A172 (cell line): Measurements from ENCODE around the gene JAG2. TPM values are rescaled to one million over a fixed set of nuclear protein-coding genes. Genes with fewer than 3 reads are reported as not detected.

Experiments used
- DNase-seq: peaks from one replicate; pipeline ENCODE4 v3.0.0-alpha.2; 2015; ENCODE audit warnings: low spot score
- total RNA-seq: library from RNA; depleted of rRNA; stranded (reverse); fragments of >200 nt; shearing (Covaris generic); gene quantifications from 2 replicates; pipeline ENCODE4 v1.2.3, GENCODE V29; 2014; rRNA removed

The JAG2 gene
- total RNA-seq: 6.5 and 9.8 TPM in 2 replicates

DNA sequence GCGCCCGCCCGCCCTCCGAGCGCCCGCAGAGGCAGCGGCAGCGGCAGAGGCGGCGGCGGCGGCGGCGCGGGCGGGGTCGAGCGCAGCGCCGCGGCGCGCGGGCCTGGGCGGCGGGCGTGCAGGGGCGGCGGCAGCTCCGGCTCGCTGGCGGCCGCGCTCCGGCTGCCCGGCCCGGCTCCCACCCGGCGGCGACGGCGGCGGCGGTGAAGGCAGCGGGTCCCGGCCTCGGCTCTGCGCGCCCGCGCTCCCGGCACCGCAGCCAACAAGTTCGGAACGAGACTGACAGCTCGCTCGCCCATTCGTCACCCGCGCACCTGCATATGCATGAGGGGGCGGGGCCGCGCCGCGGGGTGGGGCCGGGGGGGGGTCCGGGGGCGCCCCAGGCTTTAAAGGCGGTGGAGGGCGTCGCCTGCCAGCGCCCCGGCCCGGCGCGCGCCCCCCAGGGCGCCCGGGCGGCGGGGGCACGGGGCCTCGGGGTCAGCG is at the start of gene JAG2:
TSS of gene JAG2 (minus strand) at position 281 of the 483 bp plus-strand sequence. CDS start 356 bp downstream, outside the sequence.
- DNase-seq: no peak

GRCh38 chr14:105217774-105218173 is 49.2 kb upstream of the JAG2 start:
- no peak for DNase-seq

GRCh38 chr14:105216490-105217247 is 48.1 kb upstream of the JAG2 start:
- DNase-seq: no peak

DNA sequence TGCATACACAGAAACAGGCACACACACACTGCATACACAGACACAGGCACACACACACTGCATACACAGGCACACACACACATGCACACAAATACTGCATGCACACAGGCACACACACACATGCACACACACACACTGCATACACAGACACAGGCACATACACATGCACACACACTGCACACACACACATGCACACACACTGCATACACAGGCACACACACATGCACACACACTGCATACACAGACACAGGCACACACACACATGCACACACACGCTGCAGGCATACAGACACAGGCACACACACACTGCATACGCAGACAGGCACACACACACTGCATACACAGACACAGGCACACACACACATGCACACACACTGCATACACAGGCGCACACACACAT is 47.0 kb upstream of the JAG2 start:
- no peak for DNase-seq

GRCh38 chr14:105214324-105214915 is 45.8 kb upstream of the JAG2 start:
- DNase-seq: no peak

GRCh38 chr14:105213361-105213760 is 44.8 kb upstream of the JAG2 start:
- DNase-seq: no peak

DNA sequence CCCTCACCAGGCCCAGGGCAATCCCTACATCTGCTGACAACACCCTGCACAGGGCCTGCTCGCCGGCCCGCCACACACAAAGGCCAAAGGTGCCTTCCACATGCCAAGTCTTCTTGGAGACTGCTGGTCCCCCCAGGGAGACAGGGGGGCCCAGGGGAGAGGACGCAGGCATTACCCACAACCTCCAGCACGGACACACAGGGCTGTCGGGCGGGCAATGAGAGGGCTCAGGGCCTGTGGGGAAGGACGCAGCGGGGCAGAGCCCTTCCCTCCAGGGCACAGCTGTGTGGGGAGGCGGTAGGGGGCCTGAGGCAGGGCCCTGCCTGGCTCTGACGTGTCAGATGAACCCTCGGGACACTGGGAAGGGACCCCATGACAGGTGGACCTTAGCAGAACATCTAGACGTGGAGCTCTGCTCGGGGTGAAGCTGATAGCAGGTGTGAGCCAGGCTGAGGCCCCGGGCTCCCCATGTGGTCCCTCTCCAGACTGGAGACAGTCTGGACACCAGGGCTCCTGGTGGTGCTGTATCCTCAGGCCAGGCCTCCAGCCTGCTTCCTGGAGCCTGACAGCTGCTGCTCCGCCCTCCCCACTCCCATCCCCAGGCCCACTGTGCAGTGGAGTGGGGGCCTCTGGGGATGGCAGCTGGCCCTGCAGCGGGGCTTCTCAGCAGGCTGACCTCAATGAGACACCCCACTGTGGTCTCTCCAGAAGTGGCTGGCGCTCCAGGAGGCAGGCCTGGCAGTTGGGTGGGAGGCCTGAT is 44.1 kb upstream of the JAG2 start:
- no peak for DNase-seq

DNA sequence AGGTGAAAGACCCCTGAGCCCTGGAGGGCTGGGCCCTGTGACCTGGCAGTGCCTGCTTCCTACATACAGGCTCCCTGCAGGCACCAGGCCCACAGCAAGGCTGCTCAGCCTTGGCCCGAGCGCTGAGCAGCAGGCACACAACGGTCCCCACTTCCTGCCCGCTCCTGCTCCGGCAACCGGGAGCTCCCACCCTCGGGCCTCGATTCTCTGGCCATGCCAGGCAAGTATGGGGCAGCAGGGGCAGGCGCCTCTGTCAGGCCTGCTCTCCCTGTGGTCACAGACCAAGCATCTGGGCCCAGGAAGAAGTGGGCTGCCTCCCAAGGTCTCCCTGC is 43.1 kb upstream of the JAG2 start:
- DNase-seq: no peak

GRCh38 chr14:105211086-105211757 is 42.6 kb upstream of the JAG2 start:
- DNase-seq: no peak

- DNase-seq: no peak
Observed at GRCh38 chr14:105210266-105211025, 41.9 kb upstream of the JAG2 start.

DNA sequence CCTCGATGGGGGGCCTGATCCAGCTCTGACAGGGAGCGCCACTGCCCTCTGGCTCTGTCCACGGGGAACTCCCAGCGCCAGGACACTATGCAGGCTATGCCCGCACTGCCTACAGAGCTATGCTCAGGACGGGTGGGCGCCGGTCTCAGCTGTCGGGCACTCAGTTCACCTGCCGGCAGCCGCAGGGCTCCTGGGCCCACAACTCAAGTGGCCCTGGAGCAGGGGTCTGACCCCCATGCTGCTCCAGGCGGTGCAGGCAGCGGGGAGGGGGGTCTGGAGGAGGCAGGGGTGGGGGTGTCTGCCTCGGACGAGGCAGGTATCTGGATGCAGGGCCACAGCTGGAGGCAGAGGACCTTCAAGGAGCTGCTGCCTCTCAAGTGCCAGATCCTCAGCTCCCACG is 41.1 kb upstream of the JAG2 start:
- DNase-seq: no peak

DNA sequence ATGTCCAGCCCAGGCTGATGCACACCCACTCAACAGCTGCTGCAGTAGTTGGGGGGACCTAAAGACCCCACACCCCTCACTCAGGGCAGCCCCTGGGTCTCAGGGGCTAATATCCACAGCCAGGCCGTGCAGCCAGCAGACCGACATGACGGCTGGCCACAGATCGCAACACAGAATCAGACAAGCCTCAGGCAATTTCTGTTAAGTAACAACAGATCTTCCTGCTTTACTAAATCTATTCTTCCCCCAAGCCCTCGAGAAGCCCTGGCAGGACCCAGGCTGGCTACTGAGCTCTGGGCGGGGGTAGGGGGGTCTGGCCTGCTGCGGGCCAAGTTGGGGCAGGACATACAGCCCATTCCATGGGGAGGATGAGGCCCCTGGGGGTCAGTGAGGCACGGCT is 40.5 kb upstream of the JAG2 start:
- DNase-seq: no peak

DNA sequence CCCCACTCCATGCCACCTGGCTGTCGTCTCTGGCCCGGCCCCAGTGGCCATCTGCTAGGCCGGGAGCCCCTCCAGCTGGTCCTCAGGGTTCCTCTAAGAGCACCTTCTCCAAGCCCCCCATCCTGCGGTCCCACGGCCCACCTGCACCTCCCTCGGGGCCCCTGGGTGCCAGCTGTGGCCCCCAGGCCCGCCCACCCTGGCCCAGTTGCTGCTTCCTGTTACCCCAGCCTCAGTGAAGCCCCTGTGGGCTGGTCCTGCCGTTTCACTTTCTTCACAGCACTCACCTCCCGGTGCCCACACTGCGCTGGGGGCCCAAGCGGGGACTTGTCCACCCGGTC is 40.1 kb upstream of the JAG2 start:
- DNase-seq: no peak

- no peak for DNase-seq
Observed at GRCh38 chr14:105207996-105208737, 39.6 kb upstream of the JAG2 start.

DNA sequence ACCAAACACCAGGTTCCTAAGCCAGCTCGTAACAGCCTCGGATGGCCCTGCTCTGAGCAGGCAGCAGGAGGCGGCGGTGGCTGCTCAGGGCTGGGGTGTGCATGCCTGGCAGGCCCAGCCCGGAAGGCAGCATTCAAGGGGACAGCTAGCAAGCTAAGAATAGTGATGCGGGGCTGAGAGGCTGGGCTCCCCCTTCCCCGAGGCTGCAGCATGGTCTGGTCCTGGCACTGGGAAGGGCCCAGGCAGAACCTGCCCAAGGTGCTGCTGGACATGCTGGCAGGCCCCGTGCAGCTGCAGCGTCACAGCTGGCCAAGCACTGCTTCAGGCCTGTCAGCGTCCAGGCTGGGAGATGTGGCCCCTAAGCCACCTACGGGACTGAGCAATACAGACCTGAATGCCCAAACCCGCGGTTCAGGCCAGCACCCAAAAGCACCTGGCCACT is 38.9 kb upstream of the JAG2 start:
- DNase-seq: no peak

DNA sequence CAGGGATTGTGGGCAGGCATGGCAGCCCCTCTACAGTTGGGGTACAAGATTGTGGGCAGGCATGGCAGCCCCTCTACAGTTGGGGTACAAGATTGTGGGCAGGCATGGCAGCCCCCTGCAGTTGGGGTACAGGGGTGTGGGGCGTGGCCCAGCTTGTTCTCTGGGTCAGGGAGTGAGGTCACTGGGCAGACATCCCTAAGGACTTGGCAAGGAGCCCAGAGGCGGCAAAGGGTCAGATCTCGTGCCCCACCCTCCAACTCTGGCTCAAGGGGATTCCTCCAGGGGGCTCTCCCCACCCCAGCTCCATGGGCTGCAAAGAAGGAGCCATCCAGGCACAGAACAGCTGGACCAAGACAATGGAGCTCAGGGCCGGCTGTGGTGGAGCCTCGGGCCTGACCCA is 38.3 kb upstream of the JAG2 start:
- no peak for DNase-seq

DNA sequence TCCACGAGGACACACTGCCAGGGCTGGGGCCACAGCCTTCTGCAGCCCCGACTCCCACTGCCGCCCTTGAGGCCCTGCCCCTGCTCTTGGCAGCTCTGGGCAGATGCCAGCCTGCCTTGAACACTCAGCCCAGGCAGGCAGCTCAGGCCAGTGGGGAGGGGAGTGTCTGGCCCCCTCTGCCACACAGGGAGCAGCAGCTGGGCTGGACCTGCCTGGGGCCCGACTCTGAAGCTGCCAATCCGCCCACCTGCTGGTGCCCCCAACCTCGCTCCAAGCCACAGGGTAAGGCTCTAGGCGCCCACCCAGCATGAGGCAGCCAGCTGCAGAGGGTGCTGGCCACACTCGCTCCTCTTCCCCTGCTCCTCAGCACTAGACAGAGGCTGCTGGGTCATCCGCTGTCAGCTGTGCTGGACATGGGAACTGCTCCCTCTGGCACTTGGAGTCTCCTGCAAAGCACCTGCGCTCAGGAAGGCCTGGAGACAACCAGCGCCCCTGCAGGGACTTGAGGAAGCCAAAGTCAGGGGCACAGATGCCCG is 37.2 kb upstream of the JAG2 start:
- no peak for DNase-seq

DNA sequence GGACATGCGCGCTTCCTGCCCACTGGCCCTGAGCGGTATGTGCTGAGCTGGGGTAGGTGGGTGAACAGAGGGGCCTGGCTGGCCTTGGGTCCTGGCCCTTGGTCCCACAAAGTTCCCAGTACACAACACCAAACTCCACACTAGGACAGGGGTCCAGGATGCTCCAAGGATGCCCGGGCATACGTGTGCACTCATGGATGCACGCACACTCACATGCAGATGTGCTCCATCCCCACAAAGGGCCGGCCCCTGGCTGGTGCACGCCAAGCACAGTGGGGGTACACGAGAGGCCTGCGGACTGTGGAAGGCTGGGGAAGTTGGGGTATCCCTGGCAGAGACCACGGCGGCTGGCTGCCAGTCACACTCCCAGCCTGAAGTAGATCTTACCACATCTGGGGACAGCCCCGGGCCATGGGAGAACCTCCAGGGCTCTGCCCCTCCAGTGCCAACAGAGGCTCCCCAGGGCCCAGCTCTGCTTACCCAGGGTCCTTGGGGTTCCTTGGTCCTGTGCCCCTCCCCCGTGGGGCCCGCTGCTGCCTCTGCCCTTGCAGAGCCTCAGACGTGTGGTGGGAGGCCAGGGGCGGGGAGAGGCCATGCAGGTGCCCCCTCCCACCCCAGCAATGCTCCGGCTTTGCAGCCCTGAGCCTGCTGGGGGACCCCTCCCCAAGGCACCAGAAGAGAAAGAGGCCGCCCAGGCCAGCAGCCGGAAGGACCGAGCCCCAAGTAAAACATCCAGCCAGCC is 36.5 kb upstream of the JAG2 start:
- no peak for DNase-seq

DNA sequence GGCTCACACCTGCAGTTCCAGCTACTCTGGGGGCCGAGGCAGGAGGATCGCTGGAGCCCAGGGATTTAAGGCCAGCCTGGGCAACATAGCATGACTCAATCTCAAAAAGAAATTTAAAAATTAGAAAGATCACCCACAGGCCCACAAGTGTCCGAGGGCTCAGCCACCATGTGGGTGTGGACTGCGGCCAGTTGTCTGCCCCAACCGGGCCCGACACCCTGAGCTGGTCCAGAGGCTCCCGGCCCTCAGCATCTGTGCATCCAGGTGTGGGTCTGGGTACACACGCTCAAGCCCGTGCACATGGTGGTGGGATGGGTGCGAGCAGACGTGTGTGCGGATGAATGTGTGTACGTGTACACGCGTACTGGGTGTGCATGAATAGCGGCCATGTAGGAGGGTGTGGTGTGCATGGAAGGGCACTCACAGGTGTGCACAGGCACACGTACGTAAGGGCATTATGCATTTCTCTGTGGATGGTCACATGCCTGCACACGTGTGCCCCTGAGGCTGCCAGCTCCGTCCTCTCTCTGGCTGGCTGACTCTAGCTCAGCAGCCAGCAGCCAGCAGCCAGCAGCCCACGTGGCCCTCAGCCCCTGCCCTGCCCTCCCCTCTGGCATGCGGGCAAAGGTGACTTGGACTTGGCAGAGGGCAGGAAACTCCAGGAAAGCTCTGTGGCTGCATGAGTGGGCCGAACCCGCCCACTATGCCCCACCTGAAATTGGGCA is 35.8 kb upstream of the JAG2 start:
- peak; percentile 19 for DNase-seq
